HEK293T (cell line): ENCODE measurements around the gene PCAT7.

Experiments used
- CTCF ChIA-PET: fragments of 350-600 bp; formaldehyde crosslinking; extraction: SDS; loops from one replicate; lab custom pipeline; 2021; ENCODE audit warnings: antibody characterized with exemption, inconsistent platforms; lab: Yijun Ruan, JAX
- POLR2A ChIA-PET: fragments of 350-600 bp; formaldehyde crosslinking; extraction: SDS; loops from one replicate; lab custom pipeline; 2020; ENCODE audit warnings: antibody characterized with exemption, inconsistent platforms; lab: Yijun Ruan, JAX
- DNase-seq: peaks from one replicate; pipeline ENCODE4 v3.0.0; 2012; ENCODE audit warnings: mixed read lengths; ENCODE audit errors: extremely low spot score
- ARNT ChIP-seq: fragments of 450-650 bp; IDR thresholded peaks from 2 replicates; pipeline ENCODE4 v1.6.1; 2017; ENCODE audit warnings: mild to moderate bottlenecking
- BHLHE40 ChIP-seq: fragments of 450-650 bp; IDR thresholded peaks from 2 replicates; pipeline ENCODE4 v1.6.1; 2016; ENCODE audit warnings: mild to moderate bottlenecking, moderate library complexity, borderline replicate concordance
- CTBP1 ChIP-seq: fragments of 450-650 bp; IDR thresholded peaks from 2 replicates; pipeline ENCODE4 v1.6.1; 2016; ENCODE audit warnings: borderline replicate concordance
- ELF4 ChIP-seq: fragments of 450-650 bp; IDR thresholded peaks from 2 replicates; pipeline ENCODE4 v1.6.1; 2017; ENCODE audit warnings: antibody characterized with exemption
- FOXA1 ChIP-seq: fragments of 450-650 bp; IDR thresholded peaks from 2 replicates; pipeline ENCODE4 v1.6.1; 2016; ENCODE audit warnings: mild to moderate bottlenecking
- FOXK2 ChIP-seq: fragments of 450-650 bp; IDR thresholded peaks from 2 replicates; pipeline ENCODE4 v1.6.1; 2016; ENCODE audit warnings: mild to moderate bottlenecking
- FOXM1 ChIP-seq: fragments of 450-650 bp; IDR thresholded peaks from 2 replicates; pipeline ENCODE4 v1.6.1; 2017; ENCODE audit warnings: mild to moderate bottlenecking, borderline replicate concordance
- HDGF ChIP-seq: fragments of 450-650 bp; IDR thresholded peaks from 2 replicates; pipeline ENCODE4 v1.6.1; 2017; ENCODE audit warnings: antibody characterized with exemption, borderline replicate concordance
- L3MBTL2 ChIP-seq: fragments of 450-650 bp; conservative IDR thresholded peaks from 2 replicates; pipeline ENCODE4 v1.6.1; 2016; ENCODE audit warnings: mild to moderate bottlenecking
- LEF1 ChIP-seq: fragments of 450-650 bp; IDR thresholded peaks from 2 replicates; pipeline ENCODE4 v1.6.1; 2017; ENCODE audit warnings: mild to moderate bottlenecking, borderline replicate concordance
- NFRKB ChIP-seq: fragments of 450-650 bp; IDR thresholded peaks from 2 replicates; pipeline ENCODE4 v1.6.1; 2016; ENCODE audit warnings: mild to moderate bottlenecking, moderate library complexity
- SP1 ChIP-seq: fragments of 450-650 bp; IDR thresholded peaks from 2 replicates; pipeline ENCODE4 v1.6.1; 2017
- SUZ12 ChIP-seq: fragments of 450-650 bp; IDR thresholded peaks from 2 replicates; pipeline ENCODE4 v1.6.1; 2016; ENCODE audit warnings: mild to moderate bottlenecking
- TARDBP ChIP-seq: fragments of 450-650 bp; IDR thresholded peaks from 2 replicates; pipeline ENCODE4 v1.6.1; 2016
- ZNF384 ChIP-seq: fragments of 450-650 bp; IDR thresholded peaks from 2 replicates; pipeline ENCODE4 v1.6.1; 2016
- TF ChIP-seq, protein P1 (sequence below): fragments of 450-650 bp; IDR thresholded peaks from 2 replicates; pipeline ENCODE4 v1.6.1; 2016

PCAT7 gene

GRCh38 chr9:94607423-94607691 lies 52.5 kb downstream of the PCAT7 start:
- DNase-seq = no peak
- ChIA-PET CTCF (no interaction called here), POLR2A (no interaction called here)
- TF ChIP-seq FOXK2 = no peak
- TF ChIP-seq ELF4 = no peak
- no peak for TF ChIP-seq SP1
- TF ChIP-seq NFRKB = no peak
- no peak for TF ChIP-seq L3MBTL2
- TF ChIP-seq, protein P1, sequence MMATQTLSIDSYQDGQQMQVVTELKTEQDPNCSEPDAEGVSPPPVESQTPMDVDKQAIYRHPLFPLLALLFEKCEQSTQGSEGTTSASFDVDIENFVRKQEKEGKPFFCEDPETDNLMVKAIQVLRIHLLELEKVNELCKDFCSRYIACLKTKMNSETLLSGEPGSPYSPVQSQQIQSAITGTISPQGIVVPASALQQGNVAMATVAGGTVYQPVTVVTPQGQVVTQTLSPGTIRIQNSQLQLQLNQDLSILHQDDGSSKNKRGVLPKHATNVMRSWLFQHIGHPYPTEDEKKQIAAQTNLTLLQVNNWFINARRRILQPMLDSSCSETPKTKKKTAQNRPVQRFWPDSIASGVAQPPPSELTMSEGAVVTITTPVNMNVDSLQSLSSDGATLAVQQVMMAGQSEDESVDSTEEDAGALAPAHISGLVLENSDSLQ = no peak
- no peak for TF ChIP-seq CTBP1
- TF ChIP-seq BHLHE40 = no peak
- TF ChIP-seq FOXA1 = no peak
- no peak for TF ChIP-seq TARDBP

GRCh38 chr9:94610181-94610606 lies 55.3 kb downstream of the PCAT7 start:
- ChIA-PET CTCF (no interaction called here), POLR2A (no interaction called here)
- TF ChIP-seq FOXA1 (no peak), TARDBP (no peak), L3MBTL2 (no peak), LEF1 (no peak), CTBP1 (no peak), ZNF384 (no peak), BHLHE40 (no peak)
- DNase-seq = no peak

DNA sequence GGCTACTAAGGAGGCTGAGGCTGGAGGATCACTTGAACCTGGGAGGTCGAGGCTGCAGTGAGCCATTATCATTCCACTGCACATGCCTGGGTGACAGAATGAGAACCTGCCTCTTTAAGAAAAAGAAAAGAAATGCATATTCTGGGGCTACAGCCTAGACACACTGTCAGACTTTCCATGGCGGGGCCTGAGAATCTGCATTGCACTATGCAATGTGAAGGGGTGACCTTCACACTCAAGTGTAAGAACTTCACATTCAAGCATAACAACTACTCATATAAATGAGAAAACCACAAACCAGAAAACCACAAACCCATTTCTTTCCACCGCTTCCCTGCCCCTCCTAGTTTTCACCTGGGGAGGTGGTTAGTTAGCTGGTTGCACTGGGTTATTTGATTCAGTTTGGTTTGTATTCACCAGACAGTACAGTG lies 56.8 kb downstream of the PCAT7 start:
- CTCF ChIA-PET = no interaction called here
- POLR2A ChIA-PET = no interaction called here

DNA sequence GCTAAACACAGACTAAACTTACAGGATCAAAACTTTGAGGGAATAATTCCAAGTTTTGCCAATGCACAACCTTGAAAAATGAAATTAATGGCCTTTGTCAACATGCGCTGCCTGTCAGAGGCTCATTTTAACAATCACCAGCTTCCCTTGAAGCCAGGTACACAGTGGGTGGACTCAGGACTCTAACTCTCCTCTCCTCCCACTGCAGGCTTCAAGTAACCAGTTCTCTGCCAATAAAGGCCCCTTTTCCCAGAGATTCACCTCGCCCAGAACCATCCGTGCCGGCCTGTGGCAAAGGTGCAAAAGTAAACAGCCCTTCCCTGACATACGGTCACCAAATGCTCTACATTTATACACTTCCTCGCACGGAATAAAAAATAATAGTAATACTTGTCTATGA lies 57.2 kb downstream of the PCAT7 start:
- POLR2A ChIA-PET = no interaction called here
- CTCF ChIA-PET = no interaction called here
- no peak for TF ChIP-seq TARDBP
- no peak for TF ChIP-seq FOXK2
- no peak for TF ChIP-seq FOXA1
- no peak for TF ChIP-seq FOXM1
- TF ChIP-seq L3MBTL2 = no peak
- TF ChIP-seq LEF1 = no peak
- no peak for TF ChIP-seq ELF4
- TF ChIP-seq, protein P1 = no peak
- no peak for TF ChIP-seq HDGF
- no peak for TF ChIP-seq BHLHE40
- TF ChIP-seq NFRKB = no peak
- no peak for TF ChIP-seq CTBP1
- no peak for TF ChIP-seq ZNF384
- no peak for TF ChIP-seq SP1
- TF ChIP-seq ARNT = no peak
- TF ChIP-seq SUZ12 = no peak
- DNase-seq = no peak

More for the DNA sequence above, 56.8 kb downstream of the PCAT7 start:
- TF ChIP-seq ARNT (no peak), ZNF384 (no peak), HDGF (no peak), FOXM1 (no peak), CTBP1 (no peak), TARDBP (no peak), FOXK2 (no peak), ELF4 (no peak), SUZ12 (no peak), SP1 (no peak), NFRKB (no peak), FOXA1 (no peak), L3MBTL2 (no peak), BHLHE40 (no peak), LEF1 (no peak)
- TF ChIP-seq, protein P1 = no peak
- no peak for DNase-seq

- no peak for DNase-seq
- ChIA-PET CTCF (no interaction called here), POLR2A (no interaction called here)
- TF ChIP-seq NFRKB (no peak), FOXK2 (no peak), HDGF (no peak), SP1 (no peak), SUZ12 (no peak), ZNF384 (no peak), FOXM1 (no peak), L3MBTL2 (no peak), CTBP1 (no peak), ARNT (no peak), BHLHE40 (no peak), TARDBP (no peak), FOXA1 (no peak), ELF4 (no peak), LEF1 (no peak)
- TF ChIP-seq, protein P1 = no peak
Measured at GRCh38 chr9:94613003-94613402, 58.1 kb downstream of the PCAT7 start.

GRCh38 chr9:94619026-94619425 lies 64.1 kb downstream of the PCAT7 start:
- CTCF ChIA-PET = no interaction called here
- POLR2A ChIA-PET = no interaction called here
- TF ChIP-seq ELF4 (no peak), FOXM1 (no peak), L3MBTL2 (no peak), SUZ12 (no peak), TARDBP (no peak), SP1 (no peak), ARNT (no peak), LEF1 (no peak), FOXA1 (no peak), FOXK2 (no peak), ZNF384 (no peak), HDGF (no peak), NFRKB (no peak)
- TF ChIP-seq, protein P1 = no peak
- no peak for DNase-seq
